VCaP (cell line): Measurements from ENCODE around the gene ATP8A2.

Experiments used
- H3K27ac ChIP-seq: fragments of 450-650 bp; 2 replicates; pipeline ENCODE4 v1.5.1; 2017
- TF ChIP-seq, protein P1 (sequence below): fragments of 450-650 bp; conservative IDR thresholded peaks from 2 replicates; pipeline ENCODE4 v1.5.1; 2017; ENCODE audit warnings: mild to moderate bottlenecking, moderate library complexity

The ATP8A2 gene

DNA sequence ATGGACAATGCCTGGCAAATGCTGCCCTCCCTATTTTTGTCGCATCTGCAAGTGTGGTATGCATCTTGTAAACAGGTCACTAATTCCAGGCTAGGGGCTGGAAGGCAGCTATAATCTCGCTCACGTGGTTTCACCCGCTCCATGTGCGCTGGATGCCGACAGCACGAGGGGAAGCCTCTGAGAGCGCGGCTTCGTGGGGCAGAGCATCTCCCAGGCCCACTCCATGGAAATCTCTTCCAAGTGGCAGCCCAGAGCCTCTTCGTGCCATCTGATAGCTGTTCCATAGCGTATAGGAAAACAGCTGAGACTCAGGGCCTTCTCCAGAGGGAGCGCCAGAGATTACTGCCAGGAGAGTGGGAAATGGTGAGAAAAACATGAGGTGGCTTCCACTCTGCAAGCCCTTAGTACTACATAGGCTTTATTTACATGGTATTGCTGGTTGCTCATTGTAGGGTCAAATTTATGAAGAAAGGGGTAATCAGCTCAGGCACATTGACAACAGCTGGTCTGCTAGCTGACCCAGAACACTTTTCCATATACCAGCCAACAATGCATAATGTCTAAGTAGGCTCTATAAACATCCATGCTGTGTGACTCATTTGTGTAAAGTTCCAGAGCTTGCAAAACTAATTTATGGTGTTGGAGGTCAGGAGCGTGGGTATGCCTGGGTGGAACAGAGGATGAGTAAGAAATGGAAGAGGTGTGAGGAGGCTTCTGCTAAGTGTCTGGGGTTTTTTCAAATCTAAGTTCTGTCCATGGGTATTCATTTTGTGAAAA, 514.9 kb downstream of the ATP8A2 start:
- H3K27ac ChIP-seq = no peak overlapping the region
- TF ChIP-seq, protein P1, sequence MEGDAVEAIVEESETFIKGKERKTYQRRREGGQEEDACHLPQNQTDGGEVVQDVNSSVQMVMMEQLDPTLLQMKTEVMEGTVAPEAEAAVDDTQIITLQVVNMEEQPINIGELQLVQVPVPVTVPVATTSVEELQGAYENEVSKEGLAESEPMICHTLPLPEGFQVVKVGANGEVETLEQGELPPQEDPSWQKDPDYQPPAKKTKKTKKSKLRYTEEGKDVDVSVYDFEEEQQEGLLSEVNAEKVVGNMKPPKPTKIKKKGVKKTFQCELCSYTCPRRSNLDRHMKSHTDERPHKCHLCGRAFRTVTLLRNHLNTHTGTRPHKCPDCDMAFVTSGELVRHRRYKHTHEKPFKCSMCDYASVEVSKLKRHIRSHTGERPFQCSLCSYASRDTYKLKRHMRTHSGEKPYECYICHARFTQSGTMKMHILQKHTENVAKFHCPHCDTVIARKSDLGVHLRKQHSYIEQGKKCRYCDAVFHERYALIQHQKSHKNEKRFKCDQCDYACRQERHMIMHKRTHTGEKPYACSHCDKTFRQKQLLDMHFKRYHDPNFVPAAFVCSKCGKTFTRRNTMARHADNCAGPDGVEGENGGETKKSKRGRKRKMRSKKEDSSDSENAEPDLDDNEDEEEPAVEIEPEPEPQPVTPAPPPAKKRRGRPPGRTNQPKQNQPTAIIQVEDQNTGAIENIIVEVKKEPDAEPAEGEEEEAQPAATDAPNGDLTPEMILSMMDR = no peak

DNA sequence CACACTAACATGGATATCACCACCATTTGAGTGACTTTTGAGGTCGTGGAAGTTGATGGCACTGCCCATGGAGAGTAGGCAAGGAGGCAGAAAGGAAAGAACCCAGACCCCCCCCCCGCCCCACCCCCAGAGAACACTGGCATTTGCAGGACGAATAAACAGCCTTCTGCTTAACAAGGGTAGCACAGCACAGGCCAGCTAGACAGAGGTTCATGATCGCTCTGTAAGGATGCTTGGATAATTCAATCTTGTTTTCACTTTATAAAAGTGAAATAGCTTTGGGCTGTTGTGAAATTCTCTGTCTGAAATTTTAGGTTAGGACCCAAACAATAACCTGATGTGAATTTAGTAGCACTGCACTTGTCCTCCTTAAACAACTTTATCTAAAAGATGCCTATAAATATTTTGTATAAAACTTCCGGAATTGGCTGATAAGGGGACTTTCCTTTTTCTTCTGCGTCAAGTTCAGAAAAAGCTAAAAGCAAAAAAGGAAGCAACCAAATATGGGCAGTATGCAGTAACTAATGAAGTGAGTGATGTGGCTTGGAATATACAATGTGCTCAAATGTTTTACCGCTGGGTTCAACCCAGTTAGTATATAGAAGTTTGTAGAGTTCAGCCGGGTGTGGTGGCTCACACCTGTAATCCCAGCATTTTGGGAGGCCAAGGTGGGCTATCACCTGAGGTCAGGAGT, 516.3 kb downstream of the ATP8A2 start:
- no peak overlapping the region for H3K27ac ChIP-seq
- TF ChIP-seq, protein P1 = no peak

DNA sequence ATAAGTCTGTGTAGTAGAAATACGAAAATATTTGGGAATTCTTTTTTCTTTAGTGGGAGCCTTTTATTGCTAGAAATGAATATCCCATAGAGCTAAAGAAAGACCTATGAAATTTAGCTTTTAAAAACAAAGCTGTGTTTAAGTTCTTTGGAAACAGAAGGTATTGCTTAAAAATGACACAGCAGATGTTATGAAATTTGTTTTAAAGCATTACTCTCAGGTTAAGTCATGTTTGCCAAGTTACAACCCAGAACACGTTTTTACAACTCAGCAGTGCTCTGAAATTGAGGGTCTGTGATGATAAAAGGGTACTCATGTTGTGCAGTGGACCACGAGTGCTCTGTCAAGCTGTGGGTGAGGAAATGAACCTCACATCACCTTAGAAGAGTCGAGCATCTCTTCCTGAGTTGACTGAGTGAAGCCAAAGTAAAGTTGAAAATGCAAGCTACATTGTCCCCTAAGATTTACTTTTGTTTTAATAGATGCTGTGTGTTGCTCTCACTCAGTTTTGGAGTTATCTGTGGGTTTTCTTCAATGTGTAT, 519.0 kb downstream of the ATP8A2 start:
- TF ChIP-seq, protein P1 = no peak
- no peak overlapping the region for H3K27ac ChIP-seq

DNA sequence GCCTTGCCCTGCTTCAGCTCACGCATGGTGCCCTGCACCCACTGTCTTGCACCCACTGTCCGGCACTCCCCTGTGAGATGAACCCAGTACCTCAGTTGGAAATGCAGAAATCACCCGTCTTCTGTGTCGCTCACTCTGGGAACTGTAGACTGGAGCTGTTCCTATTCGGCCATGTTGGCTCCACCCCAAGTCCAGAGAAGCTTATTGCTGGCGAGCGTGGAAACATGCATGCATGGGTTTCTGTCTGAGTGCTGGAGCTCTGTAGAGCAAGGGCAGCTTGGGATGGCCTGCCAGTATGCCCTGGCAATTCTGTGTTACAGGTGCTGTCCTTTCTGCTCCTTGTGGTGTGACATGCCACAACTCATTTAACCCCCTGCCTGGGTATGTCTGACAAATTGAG, 527.2 kb downstream of the ATP8A2 start:
- TF ChIP-seq, protein P1 = no peak
- H3K27ac ChIP-seq = no peak overlapping the region

DNA sequence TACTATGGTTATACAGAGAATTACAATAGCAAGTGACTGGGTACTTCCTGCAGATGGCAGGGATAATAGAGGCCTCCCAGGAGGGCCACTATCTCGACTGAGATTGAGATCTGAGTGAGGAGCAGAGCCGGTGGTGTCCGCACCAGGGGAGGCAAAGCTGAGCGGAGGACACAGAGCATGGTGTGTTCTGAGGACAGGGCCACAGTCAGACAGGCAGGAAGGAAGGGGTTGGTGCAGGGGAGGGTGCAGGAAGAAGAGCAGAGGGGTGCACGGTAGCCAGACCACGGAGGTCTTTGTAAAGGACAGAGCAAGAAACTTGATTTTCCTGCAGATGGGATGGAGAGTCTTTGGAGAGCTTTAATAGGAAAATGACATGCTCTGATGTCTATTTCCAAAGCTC, 527.7 kb downstream of the ATP8A2 start:
- TF ChIP-seq, protein P1 = no peak
- H3K27ac ChIP-seq = no peak overlapping the region

DNA sequence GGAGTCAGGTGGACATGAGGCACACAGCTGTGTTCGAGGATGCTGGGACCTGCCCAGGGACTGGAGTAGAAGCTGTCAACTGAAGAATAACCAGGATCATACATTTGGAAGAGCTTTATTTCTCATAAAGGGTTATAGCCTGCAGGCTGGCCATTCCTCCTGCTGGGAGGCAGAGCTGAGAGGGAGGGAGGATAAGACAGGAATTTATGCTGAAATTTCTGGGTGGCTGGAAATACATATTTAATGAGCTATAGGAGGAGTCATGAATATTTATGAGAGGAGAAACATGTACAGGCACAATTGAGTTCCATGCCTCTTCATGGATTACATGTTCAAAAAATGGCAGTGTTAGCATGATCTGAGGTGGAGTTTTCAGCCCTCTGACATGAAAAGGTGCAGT, 528.2 kb downstream of the ATP8A2 start:
- TF ChIP-seq, protein P1 = no peak
- H3K27ac ChIP-seq = no peak overlapping the region
